Left renal cortex interstitium (tissue), 4 donors: ENCODE measurements around the gene C1QTNF2. TPM values are rescaled to one million over a fixed set of nuclear protein-coding genes. Genes with fewer than 3 reads are reported as not detected.

Experiments used
- DNase-seq, 4 donors: peaks; one replicate each; pipeline ENCODE4 v3.0.0-alpha.2; 2013; ENCODE audit warnings: low read depth in 4 of 4, low spot score in 2 of 4, missing footprints in 1 of 4
- polyA plus RNA-seq, 4 donors: library from polyadenylated mRNA; unstranded; fragments of 120-200 nt; gene quantifications; one replicate each; pipeline ENCODE4 v1.2.1, GENCODE V29; 2013; ENCODE audit not compliant: insufficient read length in 4 of 4

The C1QTNF2 gene
- polyA plus RNA-seq, 4 donors = 0.90 to 2.4 (median 1.6) TPM

GRCh38 chr5:160310552-160311295 is 59.7 kb downstream of the C1QTNF2 start:
- no peak for DNase-seq

- DNase-seq = no peak
Observed at GRCh38 chr5:160310140-160310539, 60.3 kb downstream of the C1QTNF2 start.

GRCh38 chr5:160306696-160307095 is 63.7 kb downstream of the C1QTNF2 start:
- no peak for DNase-seq

- no peak for DNase-seq
Observed at GRCh38 chr5:160305319-160305718, 65.1 kb downstream of the C1QTNF2 start.

DNA sequence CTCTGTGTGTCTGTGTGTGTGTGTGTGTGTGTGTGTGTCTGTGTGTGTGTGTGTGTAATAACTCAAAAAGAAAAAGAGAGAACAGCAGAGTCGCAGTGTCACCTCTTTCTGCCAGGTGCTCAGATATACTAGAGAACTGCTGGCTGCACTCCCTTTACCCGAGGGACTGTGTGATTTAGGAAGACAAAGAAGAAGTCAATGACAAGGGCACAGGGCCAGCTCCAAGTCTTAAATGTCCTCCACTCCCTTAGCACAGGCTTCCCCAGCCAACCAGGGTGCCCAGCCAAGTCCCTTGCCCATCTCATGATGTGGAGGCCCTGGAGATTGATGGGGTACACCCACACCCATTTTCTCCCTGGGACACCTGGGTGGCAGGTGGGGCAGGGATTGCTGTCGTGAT is 66.7 kb downstream of the C1QTNF2 start:
- no peak for DNase-seq

DNA sequence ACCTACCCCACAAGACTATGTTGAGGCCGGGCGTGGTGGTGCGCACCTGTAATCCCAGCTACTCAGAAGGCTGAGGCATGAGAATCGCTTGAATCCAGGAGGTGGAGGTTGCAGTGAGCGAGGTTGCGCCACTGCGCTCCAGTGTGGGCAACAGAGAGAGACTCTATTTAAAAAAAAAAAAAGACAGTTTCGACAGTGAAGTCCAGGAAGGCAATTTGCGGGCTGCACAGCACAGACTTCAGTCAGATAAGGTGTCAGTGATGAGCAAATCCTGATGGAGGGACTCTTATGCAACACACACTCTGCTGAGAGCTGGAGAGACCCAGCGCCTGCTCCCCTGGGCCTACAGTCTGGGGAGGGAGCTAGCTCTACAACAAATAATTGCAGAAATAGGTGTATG is 72.2 kb downstream of the C1QTNF2 start:
- DNase-seq = no peak

DNA sequence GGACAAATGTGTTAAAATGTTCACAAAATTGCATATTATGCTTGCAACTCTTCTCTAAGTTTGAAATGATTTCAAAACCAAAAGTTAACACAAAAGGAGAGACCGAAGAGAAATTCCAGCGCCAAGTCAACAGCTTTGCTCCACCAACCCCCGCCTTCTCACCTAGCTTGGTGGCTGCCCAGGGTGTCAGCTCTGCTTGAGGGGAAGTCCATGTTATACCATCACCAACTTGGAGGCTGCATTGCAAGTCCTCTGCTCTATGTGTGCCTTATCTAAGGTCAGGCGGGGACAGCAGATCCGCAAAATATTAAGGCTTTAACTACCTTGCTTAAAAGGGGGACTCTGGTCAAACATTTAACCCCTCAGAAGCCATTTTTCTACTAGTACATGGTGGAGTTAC is 72.7 kb downstream of the C1QTNF2 start:
- DNase-seq = no peak

Other genes with a start within 250 kb of the C1QTNF2 start
- not detected for gene FABP6, start 141.1 kb downstream of the C1QTNF2 start, polyA plus RNA-seq
- 1 to 10 TPM; 6.9 to 9.5 (median 8.3) TPM for gene CCNJL, start 58.1 kb downstream of the C1QTNF2 start, polyA plus RNA-seq
- gene FAM200C, start 29.4 kb upstream of the C1QTNF2 start, polyA plus RNA-seq = 10 to 100 TPM; 13.3 to 17.9 (median 14.1) TPM
- gene SLU7, start 48.5 kb upstream of the C1QTNF2 start, polyA plus RNA-seq = 10 to 100 TPM; 62.4 to 75.1 (median 67.9) TPM
- gene PTTG1, start 51.2 kb upstream of the C1QTNF2 start, polyA plus RNA-seq = 10 to 100 TPM; 64.8 to 78.0 (median 71.8) TPM